ENCODE measurements around the gene LDLRAP1.

LDLRAP1 gene

GRCh38 chr1:25618433-25618808, 75.0 kb downstream of the LDLRAP1 start:
- peak overlapping the region; percentile 81; the same call in 1 of the 2 replicates for H3K4me3 ChIP-seq
- peaks cover 45% of the 10 kb centered on the region for H3K4me1 ChIP-seq
- H3K9ac ChIP-seq: no peak overlapping the region
- peaks cover 29% of the 10 kb centered on the region for H3K27me3 ChIP-seq
- H3K9me3 ChIP-seq: no peaks in the 10 kb centered on the region
- H3K4me2 ChIP-seq: peak overlapping the region; percentile 100
- H3K36me3 ChIP-seq: no peaks in the 10 kb centered on the region
- no peak for TF ChIP-seq Cebpa-rat (IDR thresholded peaks at IDR 0.05)
- peaks cover 13% of the 10 kb centered on the region; the same call in 1 of the 2 replicates for H4K20me1 ChIP-seq
- no peak overlapping the region for H3K27ac ChIP-seq
